ENCODE measurements around the gene TBL3. TPM values are rescaled to one million over a fixed set of nuclear protein-coding genes. Genes with fewer than 3 reads are reported as not detected.

The TBL3 gene
- total RNA-seq, 1 experiment from 2014 or later, result 26.8 TPM

- H3K9me3 Mint-ChIP-seq (ENCODE audit: unreplicated experiment), result no peaks in the 10 kb centered on the region
- peak; percentile 64 for DNase-seq (ENCODE audit: unreplicated experiment)
- CTCF ChIA-PET, result interaction anchor here (0.7 kb wide), 1 partner anchor 25 kb away, joined by 4 read pairs; no protein-coding TSS in a partner anchor
- peak overlapping the region; percentile 52 for H3K4me3 Mint-ChIP-seq (ENCODE audit: unreplicated experiment)
- intact Hi-C loops (cut with micrococcal nuclease), result no loop called here
- POLR2A ChIA-PET, result interaction anchor here (0.6 to 6.2 kb wide), 6 partner anchors 9 to 176 kb away, joined by 3 to 56 read pairs (median 6); partner anchors contain the start of genes RPS2 and TRAF7
- TF ChIP-seq CTCF (IDR thresholded peaks at IDR 0.05; ENCODE audit: unreplicated experiment), result no peak
- peaks cover 31% of the 10 kb centered on the region for H3K36me3 Mint-ChIP-seq (ENCODE audit: insufficient read depth, unreplicated experiment)
- H3K27ac Mint-ChIP-seq (ENCODE audit: low read depth, unreplicated experiment), result peak overlapping the region; percentile 49
- no TSS peak for BruUV-seq (replicated peaks)
- no peaks in the 10 kb centered on the region for H3K27me3 Mint-ChIP-seq (ENCODE audit: insufficient read depth, unreplicated experiment)
- H3K4me1 Mint-ChIP-seq (ENCODE audit: insufficient read depth, unreplicated experiment), result peaks cover 6% of the 10 kb centered on the region
These were observed 7.6 kb downstream of the TBL3 start for GRCh38 chr16:1979271-1980029.

GRCh38 chr16:1980030-1980769 is 8.3 kb downstream of the TBL3 start:
- no peaks in the 10 kb centered on the region for H3K9me3 Mint-ChIP-seq (ENCODE audit: unreplicated experiment)
- H3K36me3 Mint-ChIP-seq (ENCODE audit: insufficient read depth, unreplicated experiment), result peaks cover 34% of the 10 kb centered on the region
- TF ChIP-seq CTCF (IDR thresholded peaks at IDR 0.05; ENCODE audit: unreplicated experiment), result no peak
- POLR2A ChIA-PET, result interaction anchor here (0.7 to 6.2 kb wide), 5 partner anchors 8 to 241 kb away, joined by 3 to 56 read pairs (median 4); partner anchors contain the start of genes RPS2, TBL3 and TRAF7
- CTCF ChIA-PET, result no interaction called here
- BruUV-seq (replicated peaks), result no TSS peak
- H3K4me1 Mint-ChIP-seq (ENCODE audit: insufficient read depth, unreplicated experiment), result peaks cover 6% of the 10 kb centered on the region
- H3K27me3 Mint-ChIP-seq (ENCODE audit: insufficient read depth, unreplicated experiment), result no peaks in the 10 kb centered on the region
- no peak overlapping the region for H3K27ac Mint-ChIP-seq (ENCODE audit: low read depth, unreplicated experiment)
- peak overlapping the region; percentile 52 for H3K4me3 Mint-ChIP-seq (ENCODE audit: unreplicated experiment)
- intact Hi-C loops (cut with micrococcal nuclease), result no loop called here
- DNase-seq (ENCODE audit: unreplicated experiment), result no peak

- POLR2A ChIA-PET, result interaction anchor here (0.6 to 6.2 kb wide), 7 partner anchors 9 to 240 kb away, joined by 3 to 56 read pairs (median 4); partner anchors contain the start of genes RPS2, TBL3 and TRAF7
- DNase-seq (ENCODE audit: unreplicated experiment), result no peak
- Mint-ChIP-seq H3K27me3 (ENCODE audit: insufficient read depth, unreplicated experiment) (no peaks in the 10 kb centered on the region), H3K4me3 (ENCODE audit: unreplicated experiment) (no peak overlapping the region), H3K4me1 (ENCODE audit: insufficient read depth, unreplicated experiment) (peaks cover 6% of the 10 kb centered on the region), H3K36me3 (ENCODE audit: insufficient read depth, unreplicated experiment) (peaks cover 35% of the 10 kb centered on the region), H3K9me3 (ENCODE audit: unreplicated experiment) (no peaks in the 10 kb centered on the region), H3K27ac (ENCODE audit: low read depth, unreplicated experiment) (no peak overlapping the region)
- no peak for TF ChIP-seq CTCF (IDR thresholded peaks at IDR 0.05; ENCODE audit: unreplicated experiment)
- intact Hi-C loops (cut with micrococcal nuclease), result no loop called here
- BruUV-seq (replicated peaks), result no TSS peak
- CTCF ChIA-PET, result interaction anchor here (1.6 kb wide), 1 partner anchor 160 kb away, joined by 5 read pairs; no protein-coding TSS in a partner anchor
These were observed 8.9 kb downstream of the TBL3 start for GRCh38 chr16:1980770-1981087.

- no peaks in the 10 kb centered on the region for H3K9me3 Mint-ChIP-seq (ENCODE audit: unreplicated experiment)
- H3K36me3 Mint-ChIP-seq (ENCODE audit: insufficient read depth, unreplicated experiment), result peaks cover 35% of the 10 kb centered on the region
- no TSS peak for BruUV-seq (replicated peaks)
- ChIA-PET CTCF (interaction anchor here (0.6 to 1.6 kb wide), 2 partner anchors 24 to 159 kb away, joined by 3 to 5 read pairs; no protein-coding TSS in a partner anchor), POLR2A (interaction anchor here (0.6 to 6.2 kb wide), 7 partner anchors 10 to 269 kb away, joined by 3 to 59 read pairs (median 8); partner anchors contain the start of genes RPS2, TBL3, TRAF7 and ZNF598)
- H3K27ac Mint-ChIP-seq (ENCODE audit: low read depth, unreplicated experiment), result no peak within 1 kb of the TSS
- H3K27me3 Mint-ChIP-seq (ENCODE audit: insufficient read depth, unreplicated experiment), result no peaks in the 10 kb centered on the region
- intact Hi-C loops (cut with micrococcal nuclease), result no loop called here
- H3K4me1 Mint-ChIP-seq (ENCODE audit: insufficient read depth, unreplicated experiment), result peaks cover 6% of the 10 kb centered on the region
- no peak for DNase-seq (ENCODE audit: unreplicated experiment)
- no peak within 1 kb of the TSS for H3K4me3 Mint-ChIP-seq (ENCODE audit: unreplicated experiment)
- TF ChIP-seq CTCF (IDR thresholded peaks at IDR 0.05; ENCODE audit: unreplicated experiment), result no peak
These were observed 9.6 kb downstream of the TBL3 start, which contains the start of gene NOXO1 for GRCh38 chr16:1981398-1981836. Gene NOXO1 (minus strand): TSS chr16:1981469. CDS start chr16:1981179, 290 bp downstream.

All from MCF 10A (cell line).